ENCODE results near the gene ZNF763.

Gene ZNF763

GRCh38 chr19:11995174-11995573 is 30.3 kb downstream of the ZNF763 start:
- H3K36me3 ChIP-seq (ENCODE audit: control insufficient read depth, insufficient read depth, low read length), result no peaks in the 10 kb centered on the region
- no peak overlapping the region for H3K4me2 ChIP-seq (ENCODE audit: low read length)
- H3K27ac ChIP-seq, result no peak overlapping the region
- no peaks in the 10 kb centered on the region for H3K4me1 ChIP-seq
- no peaks in the 10 kb centered on the region for H3K27me3 ChIP-seq (ENCODE audit: control insufficient read depth, insufficient read depth, low read length)
- no peak overlapping the region for H3K4me3 ChIP-seq (ENCODE audit: low read depth, low read length)
- peaks cover 48% of the 10 kb centered on the region for H3K79me2 ChIP-seq
- H3K9ac ChIP-seq, result no peak overlapping the region
- no peak overlapping the region for H2AFZ ChIP-seq
- TF ChIP-seq CTCF (IDR thresholded peaks at IDR 0.05), result no peak
- H3K9me3 ChIP-seq (ENCODE audit: control insufficient read depth, low read length), result no peaks in the 10 kb centered on the region

- Histone ChIP-seq H3K4me2 (ENCODE audit: low read length) (no peak overlapping the region), H3K9me3 (ENCODE audit: control insufficient read depth, low read length) (no peaks in the 10 kb centered on the region), H3K27me3 (ENCODE audit: control insufficient read depth, insufficient read depth, low read length) (no peaks in the 10 kb centered on the region), H3K79me2 (peaks cover 37% of the 10 kb centered on the region), H3K4me3 (ENCODE audit: low read depth, low read length) (no peak overlapping the region), H3K27ac (no peak overlapping the region), H3K4me1 (no peaks in the 10 kb centered on the region), H2AFZ (no peak overlapping the region), H3K9ac (no peak overlapping the region), H3K36me3 (ENCODE audit: control insufficient read depth, insufficient read depth, low read length) (no peaks in the 10 kb centered on the region)
- TF ChIP-seq CTCF (IDR thresholded peaks at IDR 0.05), result no peak
Measured at GRCh38 chr19:12000152-12000981, 35.5 kb downstream of the ZNF763 start.

- Histone ChIP-seq H3K27me3 (ENCODE audit: control insufficient read depth, insufficient read depth, low read length) (no peaks in the 10 kb centered on the region), H3K4me3 (ENCODE audit: low read depth, low read length) (no peak overlapping the region), H3K9me3 (ENCODE audit: control insufficient read depth, low read length) (peaks cover 5% of the 10 kb centered on the region), H3K27ac (no peak overlapping the region), H3K36me3 (ENCODE audit: control insufficient read depth, insufficient read depth, low read length) (peaks cover 12% of the 10 kb centered on the region), H2AFZ (no peak overlapping the region), H3K4me2 (ENCODE audit: low read length) (no peak overlapping the region), H3K79me2 (peaks cover 14% of the 10 kb centered on the region), H3K4me1 (no peaks in the 10 kb centered on the region), H3K9ac (no peak overlapping the region)
- no peak for TF ChIP-seq CTCF (IDR thresholded peaks at IDR 0.05)
Measured at GRCh38 chr19:12015015-12015752, 50.3 kb downstream of the ZNF763 start.

- Histone ChIP-seq H3K4me2 (ENCODE audit: low read length) (no peak overlapping the region), H3K36me3 (ENCODE audit: control insufficient read depth, insufficient read depth, low read length) (peaks cover 12% of the 10 kb centered on the region), H2AFZ (no peak overlapping the region), H3K79me2 (peaks cover 17% of the 10 kb centered on the region), H3K27ac (no peak overlapping the region), H3K9ac (no peak overlapping the region), H3K4me3 (ENCODE audit: low read depth, low read length) (no peak overlapping the region), H3K27me3 (ENCODE audit: control insufficient read depth, insufficient read depth, low read length) (no peaks in the 10 kb centered on the region), H3K4me1 (no peaks in the 10 kb centered on the region), H3K9me3 (ENCODE audit: control insufficient read depth, low read length) (peaks cover 5% of the 10 kb centered on the region)
- no peak for TF ChIP-seq CTCF (IDR thresholded peaks at IDR 0.05)
Measured at GRCh38 chr19:12015753-12016116, 50.9 kb downstream of the ZNF763 start.
